ENCODE measurements around the gene FCGR3A.
"Not testable (repeated sequence)": the region's sequence is repeated elsewhere in the genome, so short reads cannot be mapped to it uniquely, and the experiment has no call there.

GRCh38 chr1:161523817-161524741 lies 25.5 kb downstream of the FCGR3A start, which contains the start of gene HSPA6:
- not testable (repeated sequence) for TF ChIP-seq POLR2A, CTCF (IDR thresholded peaks at IDR 0.05)
